NB4 (cell line): ENCODE measurements around the gene BMPR2.
"Not testable (repeated sequence)": the region's sequence is repeated elsewhere in the genome, so short reads cannot be mapped to it uniquely, and the experiment has no call there.

Experiments used
- DNase-seq: peaks from one replicate; pipeline ENCODE4 v3.0.0; 2010; ENCODE audit warnings: low read depth
- H3K4me3 ChIP-seq: one replicate; pipeline ENCODE4 v1.5.1; 2011; ENCODE audit warnings: mild to moderate bottlenecking, low read depth, low read length, moderate library complexity
- CTCF ChIP-seq: IDR thresholded peaks from one replicate; pipeline ENCODE4 v1.5.1; 2012; ENCODE audit warnings: low read depth, low read length
- MAX ChIP-seq: IDR thresholded peaks from 2 replicates; pipeline ENCODE4 v1.6.1; 2011; ENCODE audit warnings: low read depth, low read length
- MYC ChIP-seq: IDR thresholded peaks from 2 replicates; pipeline ENCODE4 v1.6.1; 2011; ENCODE audit warnings: low read depth, low read length
- POLR2A ChIP-seq: IDR thresholded peaks from 2 replicates; pipeline ENCODE4 v1.6.1; 2011; ENCODE audit warnings: mild to moderate bottlenecking; ENCODE audit not compliant: insufficient read length; ENCODE audit errors: extremely low read depth

BMPR2 gene

GRCh38 chr2:202494300-202495229, 118.4 kb downstream of the BMPR2 start:
- H3K4me3 ChIP-seq: no peak overlapping the region
- TF ChIP-seq MYC: no peak
- no peak for DNase-seq

- TF ChIP-seq MYC: no peak
- TF ChIP-seq CTCF: no peak
- TF ChIP-seq POLR2A: no peak
- TF ChIP-seq MAX: no peak
Measured at GRCh38 chr2:202495230-202495604, 119.1 kb downstream of the BMPR2 start.

GRCh38 chr2:202496835-202497472, 120.8 kb downstream of the BMPR2 start:
- DNase-seq, H3K4me3 ChIP-seq: not testable (repeated sequence)

More at GRCh38 chr2:202495230-202495604, 119.1 kb downstream of the BMPR2 start:
- no peak for DNase-seq
- H3K4me3 ChIP-seq: no peak overlapping the region

GRCh38 chr2:202497473-202497866, 121.3 kb downstream of the BMPR2 start:
- DNase-seq, H3K4me3 ChIP-seq: not testable (repeated sequence)

- DNase-seq, H3K4me3 ChIP-seq: not testable (repeated sequence)
Measured at GRCh38 chr2:202499841-202500240, 123.7 kb downstream of the BMPR2 start.

- not testable (repeated sequence) for H3K4me3 ChIP-seq, DNase-seq
Measured at GRCh38 chr2:202503276-202503675, 127.1 kb downstream of the BMPR2 start.

GRCh38 chr2:202508686-202509085, 132.6 kb downstream of the BMPR2 start:
- no peak overlapping the region for H3K4me3 ChIP-seq
- DNase-seq: no peak
- TF ChIP-seq CTCF (no peak), MYC (no peak), MAX (no peak), POLR2A (no peak)

GRCh38 chr2:202510911-202511310, 134.8 kb downstream of the BMPR2 start:
- DNase-seq: no peak
- TF ChIP-seq MAX: no peak
- TF ChIP-seq CTCF: no peak
- no peak for TF ChIP-seq MYC
- no peak for TF ChIP-seq POLR2A
- H3K4me3 ChIP-seq: no peak overlapping the region

GRCh38 chr2:202512176-202512575, 136.0 kb downstream of the BMPR2 start:
- TF ChIP-seq POLR2A (no peak), MYC (no peak), MAX (no peak)
- DNase-seq: no peak

More at GRCh38 chr2:202512176-202512575, 136.0 kb downstream of the BMPR2 start:
- no peak overlapping the region for H3K4me3 ChIP-seq
